Stimulated activated CD8-positive, alpha-beta memory T cell treated with anti-CD3 and anti-CD28 coated beads, Interleukin-12 subunit alpha, Interleukin-12 subunit beta, amount 100 ng/mL, for 24 hours (primary cell): ENCODE results near the gene TCF20.

ENCODE experiments used
- DNase-seq: peaks from one replicate; pipeline ENCODE4 v3.0.0-alpha.2; 2020; ENCODE audit errors: extremely low read depth

The TCF20 gene

GRCh38 chr22:42261296-42261695, 9.2 kb downstream of the TCF20 start:
- DNase-seq = no peak

- no peak for DNase-seq
Observed at GRCh38 chr22:42258126-42258525, 12.3 kb downstream of the TCF20 start.

- no peak for DNase-seq
Observed at GRCh38 chr22:42257386-42257785, 13.1 kb downstream of the TCF20 start.

DNA sequence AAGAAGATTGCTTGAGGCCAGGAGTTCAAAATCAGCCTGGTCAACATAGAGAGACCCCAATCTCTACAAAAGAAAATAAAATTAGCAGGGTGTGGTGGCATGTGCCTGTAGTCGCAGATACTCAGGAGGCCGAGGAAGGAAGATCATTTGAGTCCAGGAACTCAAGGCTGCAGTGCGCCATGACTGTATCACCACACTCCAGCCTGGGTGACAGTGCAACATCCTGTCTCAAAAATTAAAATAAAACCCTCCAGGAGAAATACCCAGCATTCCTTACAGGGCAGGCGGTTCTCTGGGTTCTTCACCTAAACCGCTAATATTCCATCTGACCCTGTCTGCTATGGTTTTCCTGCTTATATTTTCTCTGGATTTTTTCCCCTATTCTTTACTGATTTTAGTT, 13.5 kb downstream of the TCF20 start:
- DNase-seq = no peak

DNA sequence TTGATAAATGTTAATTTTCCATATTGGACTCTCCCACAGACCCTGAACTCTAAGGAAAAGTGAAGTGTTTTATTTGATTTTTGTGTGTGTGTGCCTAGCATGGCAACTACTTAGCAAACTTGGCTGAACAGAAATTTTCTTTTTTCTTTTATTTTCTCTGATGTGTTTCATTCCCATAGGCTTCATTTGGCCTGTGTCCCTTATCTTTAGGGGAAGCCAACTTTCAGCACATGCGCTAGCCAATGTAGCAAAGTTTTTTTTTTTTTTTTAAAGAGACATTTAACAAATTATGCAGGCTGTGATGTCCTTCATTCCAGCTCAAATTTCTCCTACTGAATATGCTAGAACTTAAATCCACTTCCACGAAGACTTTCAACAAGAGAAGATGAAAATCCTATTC, 14.2 kb downstream of the TCF20 start:
- DNase-seq = no peak

DNA sequence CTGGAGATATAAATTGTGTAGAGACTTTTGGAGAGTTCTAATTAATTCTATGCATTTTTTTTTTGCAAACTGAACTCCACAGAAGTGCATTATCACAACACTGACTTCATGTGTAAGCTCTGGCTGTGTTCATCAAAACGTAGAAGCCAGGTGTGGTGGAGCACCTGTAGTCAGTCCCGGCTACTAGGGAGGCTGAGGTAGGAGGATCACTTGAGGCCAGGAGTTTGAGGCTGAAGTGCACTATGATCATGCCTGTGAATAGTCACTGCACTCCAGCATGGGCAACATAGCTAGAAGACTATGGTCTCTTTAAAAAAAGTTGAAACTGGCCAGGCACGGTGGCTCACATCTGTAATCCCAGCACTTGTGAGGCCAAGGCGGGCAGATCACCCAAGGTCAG, 20.6 kb downstream of the TCF20 start:
- DNase-seq = no peak

DNA sequence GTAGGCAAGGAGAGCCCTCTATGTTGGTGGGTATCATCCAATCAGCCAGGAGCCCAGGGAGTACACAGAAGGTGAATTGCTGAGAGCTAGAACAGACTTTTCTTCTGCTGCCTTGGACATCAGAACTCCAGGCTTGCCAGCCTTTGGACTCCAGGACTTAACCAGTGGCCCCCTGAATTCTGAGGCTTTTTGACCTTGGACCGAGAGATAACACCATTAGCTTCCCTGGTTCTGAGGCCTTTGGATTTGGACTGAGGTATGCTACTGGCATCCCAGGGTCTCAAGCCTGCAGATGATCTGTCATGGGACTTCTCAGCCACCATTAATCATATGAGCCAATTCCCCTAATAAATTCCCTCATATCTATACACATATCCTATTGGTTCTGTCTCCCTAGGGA, 21.5 kb downstream of the TCF20 start:
- DNase-seq = no peak

GRCh38 chr22:42247596-42247995, 22.9 kb downstream of the TCF20 start:
- DNase-seq = no peak

- no peak for DNase-seq
Observed at GRCh38 chr22:42243802-42244060, 26.7 kb downstream of the TCF20 start.

DNA sequence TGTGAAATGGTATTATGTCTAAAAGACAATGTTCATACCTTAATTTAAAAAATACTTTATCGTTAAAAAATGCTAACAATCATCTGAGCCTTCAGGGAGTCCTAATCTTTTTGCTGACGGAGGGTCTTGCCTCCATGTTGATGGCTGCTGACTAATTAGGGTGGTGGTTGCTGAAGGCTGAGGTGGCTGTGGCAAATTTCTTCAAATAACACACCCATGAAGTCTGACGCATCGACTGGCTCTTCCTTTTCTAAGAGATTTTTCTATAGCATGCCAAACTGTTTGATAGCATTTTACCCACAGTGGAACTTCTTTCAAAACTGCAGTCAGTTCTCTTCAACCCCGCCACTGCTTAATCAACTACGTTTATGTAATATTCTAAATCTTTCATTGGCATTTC, 33.6 kb downstream of the TCF20 start:
- DNase-seq = no peak

DNA sequence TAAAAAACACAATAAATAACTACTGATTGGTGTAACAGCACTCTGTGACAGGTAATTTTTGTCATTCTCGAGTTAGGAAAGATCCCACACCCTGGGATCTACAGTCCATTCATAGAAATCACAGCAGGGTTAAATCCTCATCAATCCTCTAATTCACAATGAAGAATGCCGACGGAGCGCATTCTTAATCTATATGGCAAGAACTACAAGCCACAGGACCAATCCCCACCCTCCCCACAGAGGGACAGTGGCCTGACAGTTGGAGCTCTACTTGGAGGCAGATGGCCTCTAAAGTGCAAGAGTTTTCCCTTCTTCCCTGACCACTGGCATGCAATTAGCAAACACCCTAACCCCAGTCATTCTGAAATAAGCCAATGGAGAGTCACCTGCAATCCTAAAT, 34.2 kb downstream of the TCF20 start:
- DNase-seq = no peak

DNA sequence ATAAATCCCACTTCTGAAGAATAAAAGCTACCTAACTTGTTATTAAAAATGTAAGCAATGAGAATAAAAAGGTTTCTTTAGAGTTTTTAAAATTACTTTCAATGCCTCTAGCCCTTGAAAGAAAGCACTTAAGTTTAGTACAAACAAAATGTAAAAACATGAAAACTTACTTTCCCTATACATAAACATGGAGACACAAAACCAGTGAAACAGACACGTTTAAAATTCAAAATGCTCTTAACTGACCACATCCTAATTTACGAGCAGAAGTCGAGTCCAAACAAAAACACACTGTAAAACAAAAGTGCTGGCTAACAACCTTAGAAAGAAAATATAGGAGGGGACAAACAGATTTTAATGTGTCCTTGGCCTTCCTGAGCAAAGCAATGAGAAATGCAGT, 36.6 kb downstream of the TCF20 start:
- DNase-seq = no peak

DNA sequence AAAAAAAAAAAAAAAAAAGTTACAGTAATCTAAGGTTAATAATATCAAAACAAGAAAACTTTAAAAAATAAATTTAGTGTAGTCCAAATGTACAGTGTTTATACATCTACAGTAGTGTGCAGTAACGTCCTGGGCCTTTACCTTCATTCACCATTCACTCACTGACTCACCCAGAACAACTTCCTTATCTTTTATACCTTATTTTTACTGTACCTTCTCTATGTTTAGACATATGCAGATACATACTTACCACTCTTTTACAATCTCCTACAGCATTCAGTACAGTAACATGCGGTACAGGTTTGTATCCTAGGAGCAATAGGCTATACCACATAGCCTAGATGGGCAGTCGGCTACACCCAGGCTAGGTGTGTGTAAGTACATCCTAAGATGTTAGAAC, 38.5 kb downstream of the TCF20 start:
- DNase-seq = no peak

DNA sequence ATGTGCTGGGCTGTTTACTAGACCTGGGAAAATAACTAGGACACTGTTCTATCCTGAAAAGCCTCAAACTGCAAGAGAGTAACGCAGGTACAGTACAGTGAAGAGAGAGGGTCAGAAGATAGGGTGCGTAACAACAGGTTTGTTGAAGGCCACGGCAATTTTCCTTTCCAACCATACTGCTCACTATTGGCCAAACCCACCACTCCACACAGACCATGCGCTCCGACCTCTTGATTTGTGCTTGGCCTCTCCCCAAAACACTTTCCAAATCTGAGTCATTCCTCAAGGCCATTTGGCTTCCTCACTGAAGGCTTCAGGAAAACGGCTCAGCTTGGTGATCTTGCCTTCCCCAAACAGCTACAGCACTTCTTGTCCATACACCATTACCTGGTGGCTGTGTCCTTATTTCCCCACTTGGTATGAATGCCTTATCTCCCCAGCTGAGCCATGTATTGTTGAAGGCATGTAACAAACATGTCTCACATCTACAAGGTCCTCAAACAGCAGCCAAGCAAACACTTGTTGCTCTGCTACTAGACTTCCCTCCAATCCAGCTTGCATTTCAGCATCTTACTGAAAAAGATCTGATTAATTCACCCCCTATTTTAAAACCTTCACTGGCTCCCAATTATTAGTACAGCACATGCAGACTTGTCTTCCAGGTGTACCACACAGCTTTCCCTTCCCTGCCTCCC, 40.9 kb downstream of the TCF20 start:
- no peak for DNase-seq

DNA sequence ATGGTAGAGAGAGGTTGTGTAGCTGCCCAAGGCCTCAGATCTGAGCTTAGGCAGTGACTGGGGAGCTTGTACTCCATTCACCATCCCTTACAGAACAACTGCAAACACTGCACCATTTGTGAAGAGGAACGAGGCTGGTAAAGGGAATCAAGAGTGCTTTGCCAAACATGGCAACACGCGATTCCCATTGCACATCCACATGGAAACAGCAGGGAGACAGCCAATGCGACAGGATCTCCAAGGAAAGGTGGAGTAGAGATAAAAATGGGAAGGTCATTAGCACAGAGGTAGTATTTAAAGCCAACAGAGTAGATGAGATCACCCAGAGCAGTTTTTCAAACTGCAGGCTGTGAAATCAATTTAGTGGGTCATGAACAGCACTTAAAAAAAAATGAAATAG, 42.0 kb downstream of the TCF20 start:
- DNase-seq = no peak

GRCh38 chr22:42227435-42227834, 43.0 kb downstream of the TCF20 start:
- no peak for DNase-seq

- DNase-seq = no peak
Observed at GRCh38 chr22:42225841-42226240, 44.6 kb downstream of the TCF20 start.

DNA sequence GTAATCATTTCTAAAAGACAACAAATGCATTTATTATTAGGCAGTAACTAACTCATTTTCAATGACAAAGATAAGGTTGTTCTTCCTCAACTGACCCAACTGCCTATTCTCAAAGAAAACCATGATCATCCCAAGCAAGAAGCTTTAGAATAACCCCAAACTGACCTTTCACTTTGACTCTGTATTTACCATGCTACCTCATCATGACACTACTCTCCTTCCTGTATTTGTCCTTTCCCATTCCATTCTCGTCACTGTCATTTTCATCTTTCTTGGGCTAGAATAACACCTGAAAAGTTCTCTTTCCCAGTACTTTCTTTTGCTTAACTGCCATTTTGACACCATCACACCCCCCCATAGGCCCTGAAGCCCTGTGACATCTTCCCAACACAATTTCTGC, 48.3 kb downstream of the TCF20 start:
- DNase-seq = no peak
